GM10266 (cell line): ENCODE data around the gene TRAPPC5.

Experiments
- DNase-seq: peaks from one replicate; pipeline ENCODE4 v3.0.0; 2012; ENCODE audit errors: extremely low spot score
- CTCF ChIP-seq: IDR thresholded peaks from 2 replicates; pipeline ENCODE4 v1.5.1; 2012; ENCODE audit warnings: mild to moderate bottlenecking, low read depth; ENCODE audit not compliant: control insufficient read depth, insufficient read depth; ENCODE audit errors: missing control alignments

TRAPPC5 gene

GRCh38 chr19:7636691-7637373 is 43.8 kb upstream of the TRAPPC5 start, which contains the start of gene STXBP2:
STXBP2 (plus strand) TSS chr19:7637110; CDS start chr19:7637150, 40 bp downstream.
- no peak for TF ChIP-seq CTCF
- DNase-seq = peak; percentile 98

- TF ChIP-seq CTCF = no peak
- peak; percentile 73 for DNase-seq
Observed at GRCh38 chr19:7637374-7638256, 43.0 kb upstream of the TRAPPC5 start.

- no peak for DNase-seq
- TF ChIP-seq CTCF = no peak
Observed at GRCh38 chr19:7638802-7639465, 41.7 kb upstream of the TRAPPC5 start.

GRCh38 chr19:7639863-7640348 is 40.7 kb upstream of the TRAPPC5 start:
- TF ChIP-seq CTCF = no peak
- no peak for DNase-seq

GRCh38 chr19:7640803-7641202 is 39.8 kb upstream of the TRAPPC5 start:
- TF ChIP-seq CTCF = no peak
- DNase-seq = no peak

- DNase-seq = no peak
- TF ChIP-seq CTCF = no peak
Observed at GRCh38 chr19:7641290-7642276, 39.0 kb upstream of the TRAPPC5 start.
